ENCODE data around the gene CLHC1. TPM values are rescaled to one million over a fixed set of nuclear protein-coding genes. Genes with fewer than 3 reads are reported as not detected.

CLHC1 gene
- total and polyA plus RNA-seq, 4 donors = 3.3 to 17.7 (median 11.6) TPM

GRCh38 chr2:55156984-55157383 is 75.1 kb downstream of the CLHC1 start:
- Histone ChIP-seq H3K27me3 (ENCODE audit: control insufficient read depth in 1 of 2, insufficient read depth in 2 of 2, low read length in 1 of 2) (no peaks in the 10 kb centered on the region), H3K27ac (ENCODE audit: low read depth in 1 of 2, low read length in 2 of 2) (peak overlapping the region; percentile 58 to 76), H3K4me3 (ENCODE audit: low read length in 2 of 2) (no peak overlapping the region), H3K36me3 (ENCODE audit: control insufficient read depth in 1 of 2, insufficient read depth in 2 of 2, low read length in 1 of 2) (no peaks in the 10 kb centered on the region), H3K9me3 (ENCODE audit: control insufficient read depth, low read length) (no peaks in the 10 kb centered on the region), H3K4me1 (ENCODE audit: control insufficient read depth in 1 of 2, insufficient read depth in 2 of 2, low read length in 2 of 2) (peaks cover 10 to 13% of the 10 kb centered on the region in 2 donors)
- ATAC-seq (ENCODE audit: low FRiP score) = no peak
- 66 to 77% methylated on average over 2 of the region's 2 CpGs for WGBS, 2 donors
- intact Hi-C loops (cut with DNase I) = loop anchor here (5.0 kb wide), 2 partner anchors 45 to 60 kb away; no protein-coding TSS in a partner anchor
- DNase-seq = no peak

- 6% methylated on average over 2 of the region's 2 CpGs for WGBS, 2 donors
- Histone ChIP-seq H3K36me3 (ENCODE audit: control insufficient read depth in 1 of 2, insufficient read depth in 2 of 2, low read length in 1 of 2) (no peaks in the 10 kb centered on the region), H3K27me3 (ENCODE audit: control insufficient read depth in 1 of 2, insufficient read depth in 2 of 2, low read length in 1 of 2) (no peaks in the 10 kb centered on the region), H3K4me3 (ENCODE audit: low read length in 2 of 2) (no peak overlapping the region), H3K9me3 (ENCODE audit: control insufficient read depth, low read length) (no peaks in the 10 kb centered on the region), H3K4me1 (ENCODE audit: control insufficient read depth in 1 of 2, insufficient read depth in 2 of 2, low read length in 2 of 2) (peaks cover 11 to 16% of the 10 kb centered on the region in 2 donors), H3K27ac (ENCODE audit: low read depth in 1 of 2, low read length in 2 of 2) (peak overlapping the region; percentile 58 to 76)
- ATAC-seq (ENCODE audit: low FRiP score) (no peak), DNase-seq (no peak)
- intact Hi-C loops (cut with DNase I) = loop anchor here (5.0 kb wide), 2 partner anchors 44 to 59 kb away; no protein-coding TSS in a partner anchor
Measured at GRCh38 chr2:55156326-55156725, 75.8 kb downstream of the CLHC1 start.

GRCh38 chr2:55155764-55156281 is 76.3 kb downstream of the CLHC1 start:
- Histone ChIP-seq H3K36me3 (ENCODE audit: control insufficient read depth in 1 of 2, insufficient read depth in 2 of 2, low read length in 1 of 2) (no peaks in the 10 kb centered on the region), H3K27ac (ENCODE audit: low read depth in 1 of 2, low read length in 2 of 2) (peak overlapping the region; percentile 58 to 76), H3K4me3 (ENCODE audit: low read length in 2 of 2) (no peak overlapping the region), H3K4me1 (ENCODE audit: control insufficient read depth in 1 of 2, insufficient read depth in 2 of 2, low read length in 2 of 2) (peaks cover 11 to 16% of the 10 kb centered on the region in 2 donors), H3K27me3 (ENCODE audit: control insufficient read depth in 1 of 2, insufficient read depth in 2 of 2, low read length in 1 of 2) (no peaks in the 10 kb centered on the region), H3K9me3 (ENCODE audit: control insufficient read depth, low read length) (no peaks in the 10 kb centered on the region)
- 4 to 6% methylated on average over 1 of the region's 1 CpG for WGBS, 2 donors
- no peak for DNase-seq
- ATAC-seq (ENCODE audit: low FRiP score) = no peak
- intact Hi-C loops (cut with DNase I) = loop anchor here (5.0 kb wide), 2 partner anchors 44 to 59 kb away; no protein-coding TSS in a partner anchor

GRCh38 chr2:55155206-55155605 is 76.9 kb downstream of the CLHC1 start:
- no peak overlapping the region for H3K4me3 ChIP-seq (ENCODE audit: low read length in 2 of 2)
- H3K4me1 ChIP-seq (ENCODE audit: control insufficient read depth in 1 of 2, insufficient read depth in 2 of 2, low read length in 2 of 2) = peaks cover 11 to 16% of the 10 kb centered on the region in 2 donors
- no peaks in the 10 kb centered on the region for H3K27me3 ChIP-seq (ENCODE audit: control insufficient read depth in 1 of 2, insufficient read depth in 2 of 2, low read length in 1 of 2)
- no peaks in the 10 kb centered on the region for H3K36me3 ChIP-seq (ENCODE audit: control insufficient read depth in 1 of 2, insufficient read depth in 2 of 2, low read length in 1 of 2)
- WGBS, 2 donors = 20 to 26% methylated on average over 4 of the region's 4 CpGs
- DNase-seq (no peak), ATAC-seq (ENCODE audit: low FRiP score) (no peak)
- intact Hi-C loops (cut with DNase I) = loop anchor here (5.0 kb wide), 2 partner anchors 43 to 58 kb away; no protein-coding TSS in a partner anchor
- H3K9me3 ChIP-seq (ENCODE audit: control insufficient read depth, low read length) = no peaks in the 10 kb centered on the region
- peak overlapping the region; percentile 76 to 87 for H3K27ac ChIP-seq (ENCODE audit: low read depth in 1 of 2, low read length in 2 of 2)

GRCh38 chr2:55154525-55155030 is 77.5 kb downstream of the CLHC1 start:
- intact Hi-C loops (cut with DNase I) = loop anchor here (5.0 kb wide), 2 partner anchors 42 to 57 kb away; no protein-coding TSS in a partner anchor
- ATAC-seq (ENCODE audit: low FRiP score) (no peak), DNase-seq (no peak)
- no peak overlapping the region for H3K4me3 ChIP-seq (ENCODE audit: low read length in 2 of 2)
- no peaks in the 10 kb centered on the region for H3K27me3 ChIP-seq (ENCODE audit: control insufficient read depth in 1 of 2, insufficient read depth in 2 of 2, low read length in 1 of 2)
- peaks cover 11 to 16% of the 10 kb centered on the region in 2 donors for H3K4me1 ChIP-seq (ENCODE audit: control insufficient read depth in 1 of 2, insufficient read depth in 2 of 2, low read length in 2 of 2)
- peak overlapping the region; percentile 76 to 87 for H3K27ac ChIP-seq (ENCODE audit: low read depth in 1 of 2, low read length in 2 of 2)
- no peaks in the 10 kb centered on the region for H3K9me3 ChIP-seq (ENCODE audit: control insufficient read depth, low read length)
- 75 to 78% methylated on average over 3 of the region's 3 CpGs for WGBS, 2 donors
- no peaks in the 10 kb centered on the region for H3K36me3 ChIP-seq (ENCODE audit: control insufficient read depth in 1 of 2, insufficient read depth in 2 of 2, low read length in 1 of 2)

- Histone ChIP-seq H3K4me1 (ENCODE audit: control insufficient read depth in 1 of 2, insufficient read depth in 2 of 2, low read length in 2 of 2) (peaks cover 11 to 16% of the 10 kb centered on the region in 2 donors), H3K4me3 (ENCODE audit: low read length in 2 of 2) (no peak overlapping the region), H3K27me3 (ENCODE audit: control insufficient read depth in 1 of 2, insufficient read depth in 2 of 2, low read length in 1 of 2) (no peaks in the 10 kb centered on the region), H3K36me3 (ENCODE audit: control insufficient read depth in 1 of 2, insufficient read depth in 2 of 2, low read length in 1 of 2) (no peaks in the 10 kb centered on the region), H3K9me3 (ENCODE audit: control insufficient read depth, low read length) (no peaks in the 10 kb centered on the region), H3K27ac (ENCODE audit: low read depth in 1 of 2, low read length in 2 of 2) (peak overlapping the region; percentile 10 to 87)
- ATAC-seq (ENCODE audit: low FRiP score) = no peak
- DNase-seq = no peak
- intact Hi-C loops (cut with DNase I) = no loop called here
- WGBS, 2 donors = 76 to 84% methylated on average over 10 of the region's 10 CpGs
Measured at GRCh38 chr2:55153584-55154299, 78.4 kb downstream of the CLHC1 start.

GRCh38 chr2:55152475-55153412 is 79.3 kb downstream of the CLHC1 start:
- H3K4me1 ChIP-seq (ENCODE audit: control insufficient read depth in 1 of 2, insufficient read depth in 2 of 2, low read length in 2 of 2) = peaks cover 11 to 12% of the 10 kb centered on the region in 2 donors
- WGBS, 2 donors = 84 to 85% methylated on average over 14 of the region's 14 CpGs

GRCh38 chr2:55151733-55152433 is 80.2 kb downstream of the CLHC1 start:
- H3K36me3 ChIP-seq (ENCODE audit: control insufficient read depth in 1 of 2, insufficient read depth in 2 of 2, low read length in 1 of 2) = no peaks in the 10 kb centered on the region
- no peak overlapping the region for H3K4me3 ChIP-seq (ENCODE audit: low read length in 2 of 2)
- intact Hi-C loops (cut with DNase I) = no loop called here
- peak overlapping the region in 1 of 2 donors; percentile 11 for H3K27ac ChIP-seq (ENCODE audit: low read depth in 1 of 2, low read length in 2 of 2)
- ATAC-seq (ENCODE audit: low FRiP score) (peak; percentile 42), DNase-seq (no peak)
- peaks cover 11 to 12% of the 10 kb centered on the region in 2 donors for H3K4me1 ChIP-seq (ENCODE audit: control insufficient read depth in 1 of 2, insufficient read depth in 2 of 2, low read length in 2 of 2)
- H3K27me3 ChIP-seq (ENCODE audit: control insufficient read depth in 1 of 2, insufficient read depth in 2 of 2, low read length in 1 of 2) = no peaks in the 10 kb centered on the region
- no peaks in the 10 kb centered on the region for H3K9me3 ChIP-seq (ENCODE audit: control insufficient read depth, low read length)

More at GRCh38 chr2:55152475-55153412, 79.3 kb downstream of the CLHC1 start:
- H3K27me3 ChIP-seq (ENCODE audit: control insufficient read depth in 1 of 2, insufficient read depth in 2 of 2, low read length in 1 of 2) = no peaks in the 10 kb centered on the region
- intact Hi-C loops (cut with DNase I) = no loop called here
- H3K4me3 ChIP-seq (ENCODE audit: low read length in 2 of 2) = no peak overlapping the region
- ATAC-seq (ENCODE audit: low FRiP score) = no peak
- no peak for DNase-seq
- peak overlapping the region in 1 of 2 donors; percentile 52 for H3K27ac ChIP-seq (ENCODE audit: low read depth in 1 of 2, low read length in 2 of 2)
- H3K9me3 ChIP-seq (ENCODE audit: control insufficient read depth, low read length) = no peaks in the 10 kb centered on the region
- no peaks in the 10 kb centered on the region for H3K36me3 ChIP-seq (ENCODE audit: control insufficient read depth in 1 of 2, insufficient read depth in 2 of 2, low read length in 1 of 2)

Data from aorta (tissue), 5 donors.